ENCODE measurements around the gene VPREB1.
"Not testable (repeated sequence)": the region's sequence is repeated elsewhere in the genome, so short reads cannot be mapped to it uniquely, and the experiment has no call there.

VPREB1 gene

GRCh38 chr22:22208652-22209051 is 35.9 kb upstream of the VPREB1 start:
- TF ChIP-seq POLR2AphosphoS5 (IDR thresholded peaks at IDR 0.05; ENCODE audit: low read depth) = no peak
- TF ChIP-seq CTCF (IDR thresholded peaks at IDR 0.05; ENCODE audit: insufficient read depth, low read length) = no peak
- no peak for TF ChIP-seq GABPA (IDR thresholded peaks at IDR 0.05; ENCODE audit: low read depth)
- no peak for TF ChIP-seq SPI1 (IDR thresholded peaks at IDR 0.05; ENCODE audit: borderline replicate concordance, low read depth)
- TF ChIP-seq REST (IDR thresholded peaks at IDR 0.05; ENCODE audit: insufficient replicate concordance, low read depth) = no peak
- Histone ChIP-seq H3K27ac (replicated peaks) (no peak overlapping the region), H3K27me3 (ENCODE audit: insufficient read depth, poor library complexity, severe bottlenecking) (no peaks in the 10 kb centered on the region), H3K4me3 (replicated peaks; ENCODE audit: insufficient read depth, low read length) (no peak overlapping the region)
- no peak for DNase-seq (ENCODE audit: low read depth in 1 of 2, low spot score in 1 of 2)

- DNase-seq (ENCODE audit: low read depth in 1 of 2, low spot score in 1 of 2); H3K4me3 ChIP-seq (replicated peaks; ENCODE audit: insufficient read depth, low read length); H3K27me3 ChIP-seq (ENCODE audit: insufficient read depth, poor library complexity, severe bottlenecking); H3K27ac ChIP-seq (replicated peaks): not testable (repeated sequence)
Observed at GRCh38 chr22:22209080-22209640, 35.4 kb upstream of the VPREB1 start.

- DNase-seq (ENCODE audit: low read depth in 1 of 2, low spot score in 1 of 2) = no peak
- H3K4me3 ChIP-seq (replicated peaks; ENCODE audit: insufficient read depth, low read length) = no peak overlapping the region
- TF ChIP-seq CTCF (IDR thresholded peaks at IDR 0.05; ENCODE audit: insufficient read depth, low read length) (no peak), REST (IDR thresholded peaks at IDR 0.05; ENCODE audit: insufficient replicate concordance, low read depth) (no peak), SPI1 (IDR thresholded peaks at IDR 0.05; ENCODE audit: borderline replicate concordance, low read depth) (no peak), GABPA (IDR thresholded peaks at IDR 0.05; ENCODE audit: low read depth) (no peak), POLR2AphosphoS5 (IDR thresholded peaks at IDR 0.05; ENCODE audit: low read depth) (no peak)
- no peak overlapping the region for H3K27ac ChIP-seq (replicated peaks)
- no peaks in the 10 kb centered on the region for H3K27me3 ChIP-seq (ENCODE audit: insufficient read depth, poor library complexity, severe bottlenecking)
Observed at GRCh38 chr22:22210375-22210774, 34.2 kb upstream of the VPREB1 start.

GRCh38 chr22:22210889-22211833 is 33.4 kb upstream of the VPREB1 start:
- no peak for TF ChIP-seq GABPA (IDR thresholded peaks at IDR 0.05; ENCODE audit: low read depth)
- TF ChIP-seq SPI1 (IDR thresholded peaks at IDR 0.05; ENCODE audit: borderline replicate concordance, low read depth) = no peak
- TF ChIP-seq CTCF (IDR thresholded peaks at IDR 0.05; ENCODE audit: insufficient read depth, low read length) = no peak
- no peak for TF ChIP-seq POLR2AphosphoS5 (IDR thresholded peaks at IDR 0.05; ENCODE audit: low read depth)
- TF ChIP-seq REST (IDR thresholded peaks at IDR 0.05; ENCODE audit: insufficient replicate concordance, low read depth) = no peak
- H3K27ac ChIP-seq (replicated peaks) = no peak overlapping the region
- no peaks in the 10 kb centered on the region for H3K27me3 ChIP-seq (ENCODE audit: insufficient read depth, poor library complexity, severe bottlenecking)
- no peak for DNase-seq (ENCODE audit: low read depth in 1 of 2, low spot score in 1 of 2)
- no peak overlapping the region for H3K4me3 ChIP-seq (replicated peaks; ENCODE audit: insufficient read depth, low read length)

Measured in HL-60 (cell line).